Psoas muscle (tissue), 8 donors: ENCODE results near the gene CC2D2B. TPM values are rescaled to one million over a fixed set of nuclear protein-coding genes. Genes with fewer than 3 reads are reported as not detected.

ENCODE experiments used
- ATAC-seq, 4 donors: fragments of 200-7000 bp; cut with Tn5 transposase; one replicate each; pipeline ENCODE4 v1.9.1; 2020; ENCODE audit warnings: moderate library complexity in 3 of 4, mild to moderate bottlenecking in 2 of 4
- DNase-seq, 2 donors: peaks; one replicate each; pipeline ENCODE4 v3.0.0-alpha.2; 2020
- H3K27ac ChIP-seq: fragments of 200-600 bp; one replicate; pipeline ENCODE4 v1.8.0; 2022
- H3K27me3 ChIP-seq, 3 donors: fragments of 200-600 bp in 1 of 3; one replicate each; pipeline versions ENCODE4 v1.6.1 to v1.8.0; 2013 to 2022; ENCODE audit warnings: low read length in 2 of 3, mild to moderate bottlenecking in 2 of 3, moderate library complexity in 1 of 3; ENCODE audit not compliant: insufficient read depth in 3 of 3
- H3K36me3 ChIP-seq, 2 donors: fragments of 200-600 bp in 1 of 2; one replicate each; pipeline versions ENCODE4 v1.6.1 to v1.8.0; 2013 to 2022; ENCODE audit warnings: low read depth in 1 of 2, mild to moderate bottlenecking in 1 of 2, moderate library complexity in 1 of 2; ENCODE audit not compliant: insufficient read depth in 1 of 2
- H3K4me1 ChIP-seq: fragments of 200-600 bp; one replicate; pipeline ENCODE4 v1.8.0; 2022
- H3K4me3 ChIP-seq: fragments of 200-600 bp; one replicate; pipeline ENCODE4 v1.8.0; 2022; ENCODE audit warnings: mild to moderate bottlenecking
- H3K9me3 ChIP-seq: fragments of 200-600 bp; one replicate; pipeline ENCODE4 v1.8.0; 2022
- CTCF ChIP-seq: fragments of 200-600 bp; IDR thresholded peaks from one replicate; pipeline ENCODE4 v1.8.0; 2022; ENCODE audit warnings: antibody characterized with exemption
- WGBS, 3 donors: extraction: QIAGEN DNeasy Blood & Tissue Kit; methylation state at CpG; one replicate each; pipeline versions ENCODE4 v1.1.6 to v1.1.7; 2013; 5-methylcytosine and 5-hydroxymethylcytosine counted together
- intact Hi-C, 2 donors: fragments of 100-400 bp; cut with DNase I; formaldehyde crosslinking; loops; one replicate each; pipeline versions ENCODE4 v1.11.0 to v1.14.2; 2022
- polyA plus RNA-seq, 3 donors: library from polyadenylated mRNA; stranded (reverse); fragments of 200-250 nt; gene quantifications; one replicate each; pipeline ENCODE4 v1.2.3, GENCODE V29; 2013
- total RNA-seq, 4 donors: library from RNA; stranded (reverse); fragmentation: NEBNext Ultra II Directional in 2 of 4; extraction: Animal tissue kit (Norgen Biotek cat#: 25700) in 2 of 4; gene quantifications; one replicate each; pipeline versions ENCODE4 v1.2.1 to v1.2.4, GENCODE V29; 2021 to 2023
- donor health status: healthy with polysubstance abuse.
- donor health status: DM: no; HTN: no; CAD: no; lungs with moderate emphysema.
- donor health status: Bipolar disorder and iron deficiency.
- donor health status: healthy.
- donor health status: DM: yes; HTN: yes; CAD: no.
- donor health status: DM: no; HTN: no; CAD: no.
- donor health status: DM: no; HTN: no; CAD: no.
- donor health status: DM: yes; HTN: yes; CAD: no.

The CC2D2B gene
- total and polyA plus RNA-seq, 7 donors: 0.07 to 0.32 (median 0.18) TPM

- intact Hi-C loops: no loop called here
- 76 to 79% (median 78%) methylated on average over 3 of the region's 3 CpGs for WGBS, 3 donors
- Histone ChIP-seq H3K27ac (no peak overlapping the region), H3K4me3 (no peak overlapping the region), H3K36me3 (no peaks in the 10 kb centered on the region), H3K9me3 (no peaks in the 10 kb centered on the region), H3K4me1 (no peaks in the 10 kb centered on the region), H3K27me3 (no peaks in the 10 kb centered on the region)
- TF ChIP-seq CTCF: no peak
- no peak for DNase-seq
- ATAC-seq: no peak
Measured at GRCh38 chr10:95925033-95925432, 17.3 kb downstream of the CC2D2B start.

- 91 to 92% (median 91%) methylated on average over 2 of the region's 2 CpGs for WGBS, 3 donors
- no peak for ATAC-seq
- intact Hi-C loops: no loop called here
Measured at GRCh38 chr10:95935429-95935828, 27.7 kb downstream of the CC2D2B start.

GRCh38 chr10:95941115-95941514 lies 33.3 kb downstream of the CC2D2B start:
- 80 to 87% (median 81%) methylated on average over 4 of the region's 4 CpGs for WGBS, 3 donors
- intact Hi-C loops: no loop called here
- H3K4me3 ChIP-seq: no peak overlapping the region
- ATAC-seq: no peak
- no peak for DNase-seq
- no peak overlapping the region for H3K27ac ChIP-seq
- H3K36me3 ChIP-seq: no peaks in the 10 kb centered on the region
- no peak for TF ChIP-seq CTCF
- H3K27me3 ChIP-seq: no peaks in the 10 kb centered on the region
- H3K4me1 ChIP-seq: no peaks in the 10 kb centered on the region
- H3K9me3 ChIP-seq: peaks cover 7% of the 10 kb centered on the region

More at GRCh38 chr10:95935429-95935828, 27.7 kb downstream of the CC2D2B start:
- no peak for DNase-seq
- Histone ChIP-seq H3K27me3 (no peaks in the 10 kb centered on the region), H3K4me3 (no peak overlapping the region), H3K4me1 (no peaks in the 10 kb centered on the region), H3K36me3 (no peaks in the 10 kb centered on the region), H3K27ac (no peak overlapping the region), H3K9me3 (no peaks in the 10 kb centered on the region)
- no peak for TF ChIP-seq CTCF

GRCh38 chr10:95963202-95963990 lies 55.6 kb downstream of the CC2D2B start:
- no peak for DNase-seq
- H3K4me1 ChIP-seq: no peaks in the 10 kb centered on the region
- no peak for ATAC-seq
- H3K27me3 ChIP-seq: no peaks in the 10 kb centered on the region
- intact Hi-C loops: no loop called here
- peaks cover 12% of the 10 kb centered on the region for H3K9me3 ChIP-seq
- no peak for TF ChIP-seq CTCF
- 76 to 77% (median 77%) methylated on average over 7 of the region's 7 CpGs for WGBS, 3 donors
- no peak overlapping the region for H3K4me3 ChIP-seq
- H3K36me3 ChIP-seq: no peaks in the 10 kb centered on the region
- H3K27ac ChIP-seq: no peak overlapping the region

- ATAC-seq (no peak), DNase-seq (no peak)
- 72 to 77% (median 75%) methylated on average over 1 of the region's 1 CpG for WGBS, 3 donors
- H3K4me1 ChIP-seq: no peaks in the 10 kb centered on the region
- H3K9me3 ChIP-seq: peaks cover 12% of the 10 kb centered on the region
- H3K4me3 ChIP-seq: no peak overlapping the region
- intact Hi-C loops: no loop called here
- no peaks in the 10 kb centered on the region for H3K36me3 ChIP-seq
- H3K27ac ChIP-seq: no peak overlapping the region
- no peak for TF ChIP-seq CTCF
- no peaks in the 10 kb centered on the region for H3K27me3 ChIP-seq
Measured at GRCh38 chr10:95963991-95964389, 56.2 kb downstream of the CC2D2B start.
